Osteoblast (primary cell): ENCODE measurements around the gene TMED9. TPM values are rescaled to one million over a fixed set of nuclear protein-coding genes. Genes with fewer than 3 reads are reported as not detected.

ENCODE experiments used
- DNase-seq: peaks from one replicate; pipeline ENCODE4 v3.0.0; 2011; ENCODE audit warnings: low spot score, mixed read lengths; ENCODE audit not compliant: insufficient read length; ENCODE audit errors: missing footprints
- H2AFZ ChIP-seq: 2 replicates; pipeline ENCODE4 v1.6.0; 2011; ENCODE audit warnings: mild to moderate bottlenecking, low read length
- H3K27ac ChIP-seq: 2 replicates; pipeline ENCODE4 v1.5.1; 2011; ENCODE audit warnings: mild to moderate bottlenecking, low read depth, low read length, moderate library complexity
- H3K27me3 ChIP-seq: 2 replicates; pipeline ENCODE4 v1.6.0; 2012; ENCODE audit warnings: mild to moderate bottlenecking, control low read depth, inconsistent platforms, low read length, moderate library complexity; ENCODE audit not compliant: insufficient read depth
- H3K36me3 ChIP-seq: 2 replicates; pipeline ENCODE4 v1.5.1; 2011; ENCODE audit warnings: mild to moderate bottlenecking, low read length, control low read depth, moderate library complexity; ENCODE audit not compliant: insufficient read depth
- H3K4me1 ChIP-seq: 2 replicates; pipeline ENCODE4 v1.5.1; 2011; ENCODE audit warnings: mild to moderate bottlenecking, low read length, control low read depth, moderate library complexity; ENCODE audit not compliant: insufficient read depth
- H3K4me2 ChIP-seq: 2 replicates; pipeline ENCODE4 v1.6.0; 2011; ENCODE audit warnings: mild to moderate bottlenecking, low read length; ENCODE audit not compliant: insufficient read depth
- H3K4me3 ChIP-seq: fragments of 200-600 bp; sonication (generic); 3 replicates; pipeline ENCODE4 v1.5.1; 2012; ENCODE audit warnings: mild to moderate bottlenecking, low read length, inconsistent platforms; ENCODE audit not compliant: insufficient read depth
- H3K79me2 ChIP-seq: 2 replicates; pipeline ENCODE4 v1.6.0; 2012; ENCODE audit warnings: mild to moderate bottlenecking, low read length, control low read depth, inconsistent platforms; ENCODE audit not compliant: insufficient read depth
- H3K9me3 ChIP-seq: 2 replicates; pipeline ENCODE4 v1.5.1; 2011; ENCODE audit warnings: low read depth, low read length, control low read depth
- H4K20me1 ChIP-seq: 2 replicates; pipeline ENCODE4 v1.6.0; 2012; ENCODE audit warnings: mild to moderate bottlenecking, low read length, control low read depth; ENCODE audit not compliant: insufficient read depth
- total RNA-seq: library from RNA; depleted of rRNA; stranded (reverse); fragments of >200 nt; gene quantifications from 2 replicates; pipeline ENCODE4 v1.2.3, GENCODE V29; 2012
- TF ChIP-seq, protein P1 (sequence below): IDR thresholded peaks from 2 replicates; pipeline ENCODE4 v1.5.1; 2011; ENCODE audit warnings: mild to moderate bottlenecking, low read depth, low read length, moderate library complexity; ENCODE audit errors: extremely low read depth

TMED9 gene
- total RNA-seq, 1 donor: 96.6 TPM

DNA sequence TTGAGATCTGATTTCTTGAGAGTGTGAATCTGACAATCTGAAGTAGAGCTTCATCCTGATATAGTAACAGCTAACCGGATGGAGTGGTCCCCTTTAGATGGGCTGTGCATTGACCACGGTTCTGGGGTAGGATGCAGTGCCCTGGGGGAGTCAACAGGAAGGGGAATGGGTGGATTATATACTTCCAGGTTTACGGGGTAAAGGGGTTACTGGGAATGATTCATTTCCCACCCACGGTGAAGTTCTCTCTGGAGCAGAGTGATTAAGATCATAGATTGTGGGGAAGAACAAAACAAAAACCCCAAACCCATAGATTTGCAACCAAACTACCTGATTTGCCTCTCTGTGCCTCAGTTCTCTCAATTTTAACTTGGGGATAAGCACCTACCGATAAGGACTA lies 6.5 kb downstream of the TMED9 start:
- Histone ChIP-seq H3K4me3 (no peak overlapping the region), H3K27me3 (no peaks in the 10 kb centered on the region), H2AFZ (no peak overlapping the region), H3K79me2 (peaks cover 33% of the 10 kb centered on the region), H3K4me1 (peaks cover 19% of the 10 kb centered on the region), H3K4me2 (peak overlapping the region; percentile 9), H3K27ac (no peak overlapping the region), H3K9me3 (no peaks in the 10 kb centered on the region), H4K20me1 (peaks cover 21% of the 10 kb centered on the region), H3K36me3 (peaks cover 33% of the 10 kb centered on the region)
- TF ChIP-seq, protein P1, sequence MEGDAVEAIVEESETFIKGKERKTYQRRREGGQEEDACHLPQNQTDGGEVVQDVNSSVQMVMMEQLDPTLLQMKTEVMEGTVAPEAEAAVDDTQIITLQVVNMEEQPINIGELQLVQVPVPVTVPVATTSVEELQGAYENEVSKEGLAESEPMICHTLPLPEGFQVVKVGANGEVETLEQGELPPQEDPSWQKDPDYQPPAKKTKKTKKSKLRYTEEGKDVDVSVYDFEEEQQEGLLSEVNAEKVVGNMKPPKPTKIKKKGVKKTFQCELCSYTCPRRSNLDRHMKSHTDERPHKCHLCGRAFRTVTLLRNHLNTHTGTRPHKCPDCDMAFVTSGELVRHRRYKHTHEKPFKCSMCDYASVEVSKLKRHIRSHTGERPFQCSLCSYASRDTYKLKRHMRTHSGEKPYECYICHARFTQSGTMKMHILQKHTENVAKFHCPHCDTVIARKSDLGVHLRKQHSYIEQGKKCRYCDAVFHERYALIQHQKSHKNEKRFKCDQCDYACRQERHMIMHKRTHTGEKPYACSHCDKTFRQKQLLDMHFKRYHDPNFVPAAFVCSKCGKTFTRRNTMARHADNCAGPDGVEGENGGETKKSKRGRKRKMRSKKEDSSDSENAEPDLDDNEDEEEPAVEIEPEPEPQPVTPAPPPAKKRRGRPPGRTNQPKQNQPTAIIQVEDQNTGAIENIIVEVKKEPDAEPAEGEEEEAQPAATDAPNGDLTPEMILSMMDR: no peak
- DNase-seq: peak; percentile 77

DNA sequence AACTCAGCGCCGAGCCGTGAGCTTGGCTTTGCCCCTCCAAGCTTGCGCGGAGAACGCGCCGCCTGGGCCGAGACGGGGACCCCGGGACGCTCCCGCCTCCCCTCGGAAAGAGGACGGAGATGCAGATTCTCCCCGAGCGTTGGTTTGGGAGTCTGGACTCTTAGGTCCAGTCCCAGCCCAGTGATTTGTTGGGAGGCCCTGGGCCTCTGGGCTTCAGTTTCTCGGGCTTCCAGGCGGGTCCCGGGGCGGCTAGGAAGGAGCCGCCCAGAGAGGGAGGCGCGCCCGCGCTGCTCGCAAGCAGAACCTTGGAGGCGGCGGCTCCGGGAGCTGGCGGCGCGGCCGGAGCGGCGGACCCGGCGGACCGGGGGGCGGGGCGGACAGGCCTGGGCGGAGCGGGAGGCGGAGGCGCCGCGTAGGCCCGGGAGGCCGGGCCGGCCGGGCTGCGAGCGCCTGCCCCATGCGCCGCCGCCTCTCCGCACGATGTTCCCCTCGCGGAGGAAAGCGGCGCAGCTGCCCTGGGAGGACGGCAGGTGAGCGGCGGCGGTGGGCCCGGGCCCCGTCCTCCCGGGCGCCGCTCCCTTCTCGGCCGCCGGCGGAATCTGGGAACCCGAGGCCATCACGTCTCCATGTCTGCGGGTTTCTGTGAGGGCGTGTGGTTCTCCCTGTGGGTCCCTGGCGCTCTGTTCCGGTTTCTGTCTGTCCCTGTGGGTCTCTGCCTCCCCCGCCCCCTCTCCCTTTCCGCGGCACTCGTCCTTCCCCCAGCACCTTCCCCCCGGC lies 7.9 kb downstream of the TMED9 start, which contains the start of gene B4GALT7:
Gene B4GALT7 (plus strand): TSS at position 402 of the 777 bp plus-strand sequence. CDS start 79 bp downstream, at position 481.
- Histone ChIP-seq H3K4me2 (peak within 1 kb of the TSS; percentile 99), H3K4me3 (peak within 1 kb of the TSS; percentile 95), H3K27me3 (no peaks in the 10 kb centered on the region), H3K4me1 (peaks cover 14% of the 10 kb centered on the region), H4K20me1 (peaks cover 14% of the 10 kb centered on the region), H2AFZ (peak within 1 kb of the TSS; percentile 90), H3K9me3 (no peaks in the 10 kb centered on the region), H3K79me2 (peaks cover 23% of the 10 kb centered on the region), H3K36me3 (peaks cover 18% of the 10 kb centered on the region), H3K27ac (peak within 1 kb of the TSS; percentile 87)
- TF ChIP-seq, protein P1: no peak
- peak; percentile 98 for DNase-seq

DNA sequence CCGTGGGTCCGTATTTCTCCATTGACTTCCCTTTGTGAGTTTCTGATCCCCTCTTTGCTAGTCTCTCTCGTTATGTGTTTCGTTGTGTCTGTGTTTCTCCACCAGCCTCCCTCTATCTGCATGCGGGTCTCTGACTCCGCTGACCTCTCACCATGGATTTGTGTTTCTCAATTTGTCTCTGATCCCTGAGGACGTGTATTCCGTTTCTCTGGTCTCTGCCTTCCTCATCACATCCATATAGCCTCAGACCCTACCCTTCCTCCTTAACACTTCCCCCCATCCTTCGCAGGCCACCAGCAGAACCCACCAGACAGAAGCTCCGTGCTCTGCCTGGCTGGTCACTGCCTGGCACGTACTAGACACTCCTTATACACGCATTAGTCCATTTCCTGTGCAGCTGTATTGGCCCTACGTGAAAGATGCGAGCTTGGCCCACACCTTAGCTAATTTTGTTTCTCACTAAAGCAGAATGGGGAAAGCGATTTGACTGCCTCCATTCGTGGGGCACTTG lies 8.6 kb downstream of the TMED9 start:
- Histone ChIP-seq H3K27ac (peak overlapping the region; percentile 87), H3K4me2 (peak overlapping the region; percentile 99), H4K20me1 (peaks cover 9% of the 10 kb centered on the region), H3K27me3 (no peaks in the 10 kb centered on the region), H3K9me3 (no peaks in the 10 kb centered on the region), H3K79me2 (peaks cover 23% of the 10 kb centered on the region), H3K4me1 (peaks cover 14% of the 10 kb centered on the region), H3K36me3 (peaks cover 12% of the 10 kb centered on the region), H3K4me3 (peak overlapping the region; percentile 95), H2AFZ (peak overlapping the region; percentile 90)
- DNase-seq: peak; percentile 83
- TF ChIP-seq, protein P1: no peak

DNA sequence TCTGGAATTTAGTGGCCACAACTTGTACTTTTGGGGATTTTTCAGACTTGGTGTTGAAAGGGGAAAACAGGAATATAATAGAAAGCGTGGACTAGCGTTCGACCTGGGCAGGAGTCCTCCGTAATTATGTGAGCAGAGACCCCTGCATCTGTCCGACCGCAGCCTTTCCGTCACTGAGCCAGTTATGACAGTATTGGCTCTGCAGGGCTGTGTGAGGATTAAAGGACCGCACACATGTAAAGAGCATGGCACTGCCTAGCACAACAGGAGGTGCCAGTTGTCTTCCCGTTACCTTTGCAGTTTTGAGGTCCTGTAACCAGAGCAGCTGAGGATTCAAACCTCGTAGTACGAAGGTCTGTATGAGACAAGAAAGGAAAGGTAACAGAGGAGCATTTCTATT lies 9.1 kb downstream of the TMED9 start:
- TF ChIP-seq, protein P1: no peak
- H3K79me2 ChIP-seq: peaks cover 23% of the 10 kb centered on the region
- peak overlapping the region; percentile 99 for H3K4me2 ChIP-seq
- no peaks in the 10 kb centered on the region for H3K9me3 ChIP-seq
- DNase-seq: no peak
- peak overlapping the region; percentile 95 for H3K4me3 ChIP-seq
- H3K27me3 ChIP-seq: no peaks in the 10 kb centered on the region
- H3K27ac ChIP-seq: peak overlapping the region; percentile 87
- peaks cover 14% of the 10 kb centered on the region for H3K4me1 ChIP-seq
- peaks cover 6% of the 10 kb centered on the region for H3K36me3 ChIP-seq
- H2AFZ ChIP-seq: no peak overlapping the region
- peaks cover 9% of the 10 kb centered on the region for H4K20me1 ChIP-seq
